Stimulated activated CD4-positive, alpha-beta T cell treated with anti-CD3 and anti-CD28 coated beads, TNF-alpha, amount 100 ng/mL, for 24 hours (primary cell): ENCODE results near the gene LARGE1.
"Not testable (repeated sequence)": the region's sequence is repeated elsewhere in the genome, so short reads cannot be mapped to it uniquely, and the experiment has no call there.

Source experiments
- DNase-seq, 3 experiments: peaks; one replicate each; pipeline ENCODE4 v3.0.0-alpha.2; 2020; ENCODE audit warnings: low read depth in 3 of 3

LARGE1 gene

GRCh38 chr22:33363256-33363655 is 557.0 kb downstream of the LARGE1 start:
- not testable (repeated sequence) for DNase-seq

GRCh38 chr22:33362702-33363101 is 557.6 kb downstream of the LARGE1 start:
- DNase-seq = no peak

- no peak for DNase-seq
Observed at GRCh38 chr22:33361581-33361980, 558.7 kb downstream of the LARGE1 start.

GRCh38 chr22:33357981-33358399 is 562.3 kb downstream of the LARGE1 start:
- DNase-seq = no peak

- no peak for DNase-seq
Observed at GRCh38 chr22:33354928-33355327, 565.3 kb downstream of the LARGE1 start.

- no peak for DNase-seq
Observed at GRCh38 chr22:33353502-33353901, 566.8 kb downstream of the LARGE1 start.

GRCh38 chr22:33352768-33353167 is 567.5 kb downstream of the LARGE1 start:
- no peak for DNase-seq

GRCh38 chr22:33350961-33351360 is 569.3 kb downstream of the LARGE1 start:
- no peak for DNase-seq

GRCh38 chr22:33350491-33350890 is 569.8 kb downstream of the LARGE1 start:
- DNase-seq = no peak

GRCh38 chr22:33347002-33347401 is 573.3 kb downstream of the LARGE1 start:
- DNase-seq = no peak

GRCh38 chr22:33341611-33342010 is 578.7 kb downstream of the LARGE1 start:
- no peak for DNase-seq

- DNase-seq = no peak
Observed at GRCh38 chr22:33337524-33337923, 582.8 kb downstream of the LARGE1 start.

- no peak for DNase-seq
Observed at GRCh38 chr22:33335611-33336279, 584.5 kb downstream of the LARGE1 start.

GRCh38 chr22:33332538-33332937 is 587.7 kb downstream of the LARGE1 start:
- no peak for DNase-seq

GRCh38 chr22:33331017-33331416 is 589.3 kb downstream of the LARGE1 start:
- DNase-seq = no peak

- DNase-seq = no peak
Observed at GRCh38 chr22:33330534-33330933, 589.7 kb downstream of the LARGE1 start.

- DNase-seq = no peak
Observed at GRCh38 chr22:33329398-33329797, 590.9 kb downstream of the LARGE1 start.

- DNase-seq = no peak
Observed at GRCh38 chr22:33328789-33329296, 591.4 kb downstream of the LARGE1 start.

- no peak for DNase-seq
Observed at GRCh38 chr22:33327348-33327860, 592.9 kb downstream of the LARGE1 start.

GRCh38 chr22:33326540-33327295 is 593.6 kb downstream of the LARGE1 start:
- DNase-seq = no peak

GRCh38 chr22:33325232-33326004 is 594.9 kb downstream of the LARGE1 start:
- no peak for DNase-seq

GRCh38 chr22:33324228-33324627 is 596.0 kb downstream of the LARGE1 start:
- no peak for DNase-seq
